ENCODE results near the gene SOHLH2. TPM values are rescaled to one million over a fixed set of nuclear protein-coding genes. Genes with fewer than 3 reads are reported as not detected.

Gene SOHLH2
- polyA plus RNA-seq, 1 donor from 2014 or later, result 4.5 TPM

DNA sequence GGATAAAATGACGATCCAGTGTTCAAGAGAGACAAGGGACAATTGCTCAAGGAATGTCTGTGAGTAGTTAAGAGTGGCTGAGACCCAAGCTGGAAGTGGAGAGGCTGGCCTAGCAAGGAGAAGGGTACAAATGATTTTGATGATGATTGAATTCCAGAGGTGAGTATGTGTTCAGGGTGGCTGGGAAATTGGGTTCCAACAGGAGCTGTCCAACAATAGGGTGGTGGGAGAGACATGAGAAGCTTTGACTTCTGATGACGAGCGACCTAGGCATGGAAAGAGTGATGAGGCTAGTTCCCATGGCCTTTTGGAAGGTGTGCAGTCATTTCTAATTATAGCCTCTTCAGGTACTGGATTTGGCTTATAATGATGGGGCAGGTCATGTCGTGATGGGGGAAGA is 54.1 kb downstream of the SOHLH2 start:
- Histone ChIP-seq H3K9me3 (ENCODE audit: low read length) (no peaks in the 10 kb centered on the region), H3K79me2 (replicated peaks; ENCODE audit: insufficient read depth, low read length) (no peaks in the 10 kb centered on the region), H2AFZ (ENCODE audit: low read depth, low read length) (no peak overlapping the region), H3K36me3 (ENCODE audit: insufficient read depth, low read length) (no peaks in the 10 kb centered on the region), H3K27ac (ENCODE audit: low read length) (no peak overlapping the region), H3K9ac (ENCODE audit: low read length) (no peak overlapping the region), H3K4me3 (ENCODE audit: low read length) (no peak overlapping the region), H3F3A (ENCODE audit: insufficient read depth, low read length, poor library complexity, severe bottlenecking) (no peaks in the 10 kb centered on the region), H3K4me2 (ENCODE audit: low read length) (no peak overlapping the region), H3K27me3 (ENCODE audit: insufficient read depth, low read depth, low read length) (no peaks in the 10 kb centered on the region), H4K20me1 (ENCODE audit: insufficient read depth) (no peaks in the 10 kb centered on the region), H3K9me2 (ENCODE audit: insufficient read depth, low read length) (no peaks in the 10 kb centered on the region)
- TF ChIP-seq REST (IDR thresholded peaks at IDR 0.05; ENCODE audit: borderline replicate concordance), result no peak
- no peak for TF ChIP-seq MXI1 (conservative IDR thresholded peaks at IDR 0.05; ENCODE audit: poor library complexity, severe bottlenecking)
- no peak for TF ChIP-seq RAD21 (conservative IDR thresholded peaks at IDR 0.05)
- TF ChIP-seq POLR2AphosphoS5 (IDR thresholded peaks at IDR 0.05), result no peak
- TF ChIP-seq EZH2 (IDR thresholded peaks at IDR 0.05; ENCODE audit: borderline replicate concordance, insufficient read depth, low read length, poor library complexity, severe bottlenecking), result no peak
- TF ChIP-seq, protein P1, sequence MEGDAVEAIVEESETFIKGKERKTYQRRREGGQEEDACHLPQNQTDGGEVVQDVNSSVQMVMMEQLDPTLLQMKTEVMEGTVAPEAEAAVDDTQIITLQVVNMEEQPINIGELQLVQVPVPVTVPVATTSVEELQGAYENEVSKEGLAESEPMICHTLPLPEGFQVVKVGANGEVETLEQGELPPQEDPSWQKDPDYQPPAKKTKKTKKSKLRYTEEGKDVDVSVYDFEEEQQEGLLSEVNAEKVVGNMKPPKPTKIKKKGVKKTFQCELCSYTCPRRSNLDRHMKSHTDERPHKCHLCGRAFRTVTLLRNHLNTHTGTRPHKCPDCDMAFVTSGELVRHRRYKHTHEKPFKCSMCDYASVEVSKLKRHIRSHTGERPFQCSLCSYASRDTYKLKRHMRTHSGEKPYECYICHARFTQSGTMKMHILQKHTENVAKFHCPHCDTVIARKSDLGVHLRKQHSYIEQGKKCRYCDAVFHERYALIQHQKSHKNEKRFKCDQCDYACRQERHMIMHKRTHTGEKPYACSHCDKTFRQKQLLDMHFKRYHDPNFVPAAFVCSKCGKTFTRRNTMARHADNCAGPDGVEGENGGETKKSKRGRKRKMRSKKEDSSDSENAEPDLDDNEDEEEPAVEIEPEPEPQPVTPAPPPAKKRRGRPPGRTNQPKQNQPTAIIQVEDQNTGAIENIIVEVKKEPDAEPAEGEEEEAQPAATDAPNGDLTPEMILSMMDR (IDR thresholded peaks at IDR 0.05; ENCODE audit: poor library complexity, severe bottlenecking), result no peak
- TF ChIP-seq SMC3 (conservative IDR thresholded peaks at IDR 0.05; ENCODE audit: poor library complexity), result no peak
- TF ChIP-seq TAF1 (IDR thresholded peaks at IDR 0.05; ENCODE audit: low read depth), result no peak
- no peak for TF ChIP-seq EP300 (conservative IDR thresholded peaks at IDR 0.05; ENCODE audit: poor library complexity, severe bottlenecking)

DNA sequence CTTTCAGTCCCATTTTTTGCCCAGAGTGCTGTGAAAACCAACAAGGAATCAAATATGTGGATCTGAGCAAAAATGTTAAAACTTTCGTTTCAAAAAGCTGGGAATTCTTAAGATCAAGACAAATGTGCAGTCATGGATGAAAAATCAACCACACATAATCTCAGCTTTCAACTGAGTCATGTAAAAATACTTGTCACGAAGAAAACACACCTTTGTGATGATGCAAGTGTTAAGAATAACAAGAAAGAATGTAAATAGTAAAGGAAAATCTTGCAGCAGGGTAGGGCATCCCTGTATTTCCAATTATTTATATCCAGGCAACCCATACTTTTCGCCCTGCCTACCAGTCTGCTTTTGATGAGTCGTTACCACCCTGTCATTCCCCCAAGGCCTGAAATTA is 55.7 kb downstream of the SOHLH2 start:
- no peak overlapping the region for H3K4me2 ChIP-seq (ENCODE audit: low read length)
- no peak overlapping the region for H2AFZ ChIP-seq (ENCODE audit: low read depth, low read length)

More for the DNA sequence above, 55.7 kb downstream of the SOHLH2 start:
- no peaks in the 10 kb centered on the region for H3K9me2 ChIP-seq (ENCODE audit: insufficient read depth, low read length)
- H4K20me1 ChIP-seq (ENCODE audit: insufficient read depth), result no peaks in the 10 kb centered on the region
- H3F3A ChIP-seq (ENCODE audit: insufficient read depth, low read length, poor library complexity, severe bottlenecking), result no peaks in the 10 kb centered on the region
- H3K27me3 ChIP-seq (ENCODE audit: insufficient read depth, low read depth, low read length), result no peaks in the 10 kb centered on the region
- no peaks in the 10 kb centered on the region for H3K79me2 ChIP-seq (replicated peaks; ENCODE audit: insufficient read depth, low read length)
- no peaks in the 10 kb centered on the region for H3K36me3 ChIP-seq (ENCODE audit: insufficient read depth, low read length)
- H3K27ac ChIP-seq (ENCODE audit: low read length), result no peak overlapping the region
- H3K9me3 ChIP-seq (ENCODE audit: low read length), result no peaks in the 10 kb centered on the region
- H3K9ac ChIP-seq (ENCODE audit: low read length), result no peak overlapping the region
- no peak for TF ChIP-seq EZH2 (IDR thresholded peaks at IDR 0.05; ENCODE audit: borderline replicate concordance, insufficient read depth, low read length, poor library complexity, severe bottlenecking)
- no peak for TF ChIP-seq SMC3 (conservative IDR thresholded peaks at IDR 0.05; ENCODE audit: poor library complexity)
- TF ChIP-seq, protein P1 (IDR thresholded peaks at IDR 0.05; ENCODE audit: poor library complexity, severe bottlenecking), result no peak
- no peak for TF ChIP-seq POLR2AphosphoS5 (IDR thresholded peaks at IDR 0.05)
- no peak for TF ChIP-seq REST (IDR thresholded peaks at IDR 0.05; ENCODE audit: borderline replicate concordance)
- no peak for TF ChIP-seq EP300 (conservative IDR thresholded peaks at IDR 0.05; ENCODE audit: poor library complexity, severe bottlenecking)
- H3K4me3 ChIP-seq (ENCODE audit: low read length), result no peak overlapping the region
